NCI-H187 (cell line): ENCODE results near the gene APOL3.
"Not testable (repeated sequence)": the region's sequence is repeated elsewhere in the genome, so short reads cannot be mapped to it uniquely, and the experiment has no call there.

ENCODE experiments used
- DNase-seq, 2 experiments: peaks; one replicate each; lab custom pipeline; 2025; lab: John Stamatoyannopoulos, UW

Gene APOL3

DNA sequence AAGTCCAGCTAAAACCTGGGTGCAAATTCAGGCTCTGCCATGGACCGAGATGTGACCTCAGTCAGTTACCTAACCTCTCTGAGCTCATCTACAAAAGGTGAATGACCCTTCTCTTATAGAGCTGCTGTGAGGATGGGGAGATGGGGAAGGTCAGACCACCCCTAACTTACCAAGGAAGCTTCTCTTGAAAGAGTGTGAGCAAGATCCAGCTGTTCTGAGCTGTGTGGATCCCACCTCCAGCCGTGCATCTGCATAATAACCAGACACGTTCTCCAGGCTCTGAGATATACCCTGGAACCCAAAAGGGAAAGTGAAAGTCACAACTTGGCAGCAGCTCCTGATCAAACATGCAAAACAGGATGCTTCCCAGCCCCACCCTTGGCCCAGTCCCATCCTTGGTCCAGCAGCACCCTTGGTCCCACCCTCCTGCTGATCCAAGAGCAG is at the start of gene APOL3:
Gene APOL3, minus strand, starts transcription at position 257 of the 444 bp plus-strand sequence. CDS start 11,700 bp downstream, outside the sequence.
- no peak for DNase-seq

- no peak for DNase-seq
Observed at GRCh38 chr22:36210224-36210623, 49.7 kb upstream of the APOL3 start.

DNA sequence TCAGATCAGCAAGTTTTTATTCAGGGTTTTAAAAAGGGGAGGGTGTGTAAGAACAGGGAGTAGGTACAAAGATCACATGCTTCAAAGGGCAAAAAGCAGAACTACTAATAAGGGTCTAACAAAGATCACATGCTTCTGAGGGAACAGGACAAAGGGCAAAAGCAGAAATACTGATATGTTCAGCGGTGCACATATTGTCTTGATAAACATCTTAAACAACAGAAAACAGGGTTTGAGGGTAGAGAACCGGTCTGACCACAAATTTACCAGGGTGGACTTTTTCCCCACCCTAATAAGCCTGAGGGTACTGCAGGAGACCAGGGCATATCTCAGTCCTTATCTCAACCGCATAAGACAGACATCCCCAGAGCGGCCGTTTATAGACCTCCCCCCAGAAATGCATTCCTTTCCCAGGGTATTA is 48.9 kb upstream of the APOL3 start:
- not testable (repeated sequence) for DNase-seq

DNA sequence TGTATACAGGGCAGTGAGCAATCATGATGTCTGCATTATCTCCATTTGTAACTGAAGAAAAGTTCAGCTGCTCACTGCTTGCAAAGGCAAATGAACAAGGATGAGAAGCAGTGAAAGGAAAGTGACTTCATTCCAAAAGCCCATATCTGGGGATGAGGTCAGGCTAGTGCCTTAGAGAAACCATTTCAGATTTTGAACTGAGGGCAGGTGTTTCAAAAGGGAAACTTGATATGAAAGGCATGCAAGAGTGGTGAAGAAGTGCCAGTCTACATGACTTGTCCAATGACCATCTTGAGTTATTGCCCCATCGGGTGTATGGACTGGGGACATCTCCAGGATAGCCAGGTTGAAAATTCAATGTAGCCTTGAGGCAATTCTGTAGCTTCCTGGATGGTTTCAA is 48.4 kb upstream of the APOL3 start:
- no peak for DNase-seq

DNA sequence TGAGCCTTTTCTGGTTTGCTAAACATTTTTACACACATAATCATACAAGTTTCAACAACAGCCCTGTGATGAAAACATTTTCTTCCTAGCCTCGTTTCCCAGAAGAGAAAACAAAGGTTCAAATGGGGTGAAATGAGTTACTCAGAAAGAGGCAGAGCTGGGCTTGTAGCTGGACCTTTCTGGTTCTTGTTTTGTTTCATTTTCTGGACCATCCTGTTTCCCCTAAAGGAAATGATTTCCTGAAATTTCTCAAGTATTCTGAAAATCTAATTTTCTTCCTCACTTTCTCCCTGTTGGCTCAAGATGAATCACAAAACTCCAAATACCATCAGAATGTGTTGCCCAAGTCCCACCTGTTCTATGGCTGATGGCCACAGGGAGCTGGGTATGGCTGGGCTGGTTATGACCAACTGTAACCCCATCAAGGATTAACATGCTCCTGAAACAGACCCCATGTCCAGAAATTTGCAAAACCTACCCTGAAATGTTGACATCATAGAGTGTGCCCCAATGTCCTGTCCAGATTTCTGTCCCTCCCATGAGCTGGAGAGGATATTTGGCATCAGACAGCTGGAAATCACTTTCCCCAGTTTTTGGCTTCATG is 47.7 kb upstream of the APOL3 start:
- DNase-seq: no peak

DNA sequence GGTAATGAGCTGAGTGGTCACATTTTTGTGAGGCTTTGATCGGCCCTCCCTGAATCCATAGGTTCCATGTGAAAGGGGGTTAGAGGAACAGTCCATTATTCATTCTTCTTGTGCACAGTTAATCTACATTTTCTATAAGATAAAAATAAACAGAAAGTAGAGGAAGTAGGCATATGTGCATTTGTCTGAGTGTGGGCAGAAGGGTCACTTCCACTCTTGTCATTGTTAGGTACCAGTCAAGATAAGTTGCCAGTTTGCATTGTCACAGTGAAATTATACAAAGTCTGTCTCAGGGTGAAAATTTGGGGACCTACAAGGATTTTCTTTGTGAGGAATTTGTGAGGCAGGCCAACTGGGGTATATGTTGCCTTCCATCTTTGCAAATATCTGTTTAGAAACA is 45.7 kb upstream of the APOL3 start:
- DNase-seq: no peak

- not testable (repeated sequence) for DNase-seq
Observed at GRCh38 chr22:36205573-36205972, 45.0 kb upstream of the APOL3 start.

- DNase-seq: no peak
Observed at GRCh38 chr22:36204632-36205015, 44.1 kb upstream of the APOL3 start.

DNA sequence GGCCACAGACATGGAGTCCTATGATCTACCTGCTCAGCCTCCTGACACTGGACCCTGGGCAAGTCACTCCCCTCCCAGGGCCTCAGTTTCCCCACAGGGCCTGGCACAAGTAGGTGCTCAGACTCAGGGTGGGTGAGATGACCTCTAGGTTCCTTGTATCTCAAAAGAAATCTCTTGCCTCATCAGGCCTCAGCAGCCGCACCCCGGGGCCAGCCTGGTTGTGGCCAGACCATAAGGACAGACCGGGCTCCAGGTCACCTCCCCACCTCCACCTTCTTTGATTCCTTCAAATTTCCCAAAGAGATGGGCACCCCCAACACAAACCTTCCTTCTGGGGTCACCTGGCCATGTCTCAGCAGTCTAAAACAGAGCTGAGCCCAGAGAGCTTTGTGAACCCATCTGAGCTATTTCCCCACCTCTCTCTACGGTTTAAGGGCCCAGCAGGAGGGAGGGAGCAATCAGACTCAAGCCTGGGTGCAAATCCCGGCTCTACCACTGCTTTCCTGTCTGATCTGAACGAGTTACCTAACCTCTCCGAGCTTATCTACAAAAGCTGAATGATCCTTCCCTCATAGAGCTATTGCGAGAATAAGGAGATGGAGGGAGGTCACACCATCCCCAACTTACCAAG is 43.6 kb upstream of the APOL3 start:
- no peak for DNase-seq

- DNase-seq: not testable (repeated sequence)
Observed at GRCh38 chr22:36203441-36203840, 42.9 kb upstream of the APOL3 start.

GRCh38 chr22:36202906-36203305 is 42.4 kb upstream of the APOL3 start:
- not testable (repeated sequence) for DNase-seq

- no peak for DNase-seq
Observed at GRCh38 chr22:36201630-36202319, 41.2 kb upstream of the APOL3 start, which contains the start of gene APOL4. Gene APOL4 (minus strand): TSS chr22:36201809. CDS start chr22:36201734, 75 bp downstream.

- not testable (repeated sequence) for DNase-seq
Observed at GRCh38 chr22:36201025-36201424, 40.5 kb upstream of the APOL3 start.

- no peak for DNase-seq
Observed at GRCh38 chr22:36199001-36199551, 38.5 kb upstream of the APOL3 start.

- DNase-seq: no peak
Observed at GRCh38 chr22:36198536-36198935, 38.0 kb upstream of the APOL3 start.

DNA sequence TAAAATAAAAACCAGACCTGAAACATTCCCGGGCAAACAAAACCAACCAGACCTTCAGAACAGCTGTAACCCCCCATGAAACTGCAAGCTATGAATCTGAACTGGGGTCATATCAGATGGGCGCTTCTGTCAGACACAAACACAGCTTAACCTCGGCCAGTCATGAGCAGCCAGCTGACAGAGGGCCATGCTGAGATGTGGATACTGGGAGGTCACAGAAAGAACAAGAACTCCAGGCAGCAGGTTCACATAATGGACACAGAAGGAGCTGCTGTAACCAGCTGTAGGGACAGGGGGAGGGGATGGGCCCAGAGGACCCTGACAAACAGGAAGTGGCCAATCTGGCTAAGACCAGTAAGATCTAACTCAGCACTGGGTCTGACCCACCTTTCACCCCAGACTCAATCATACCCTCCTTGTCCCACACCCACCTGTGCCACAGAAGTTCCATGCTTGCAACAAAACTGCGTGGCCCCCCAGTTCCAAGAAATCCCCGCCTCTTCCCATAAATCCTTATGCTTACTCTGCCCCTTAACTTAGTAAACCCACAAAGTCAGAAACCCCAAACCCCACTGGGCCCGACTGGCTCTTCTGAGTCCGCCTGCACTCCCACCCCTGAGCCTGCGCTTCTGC is 37.1 kb upstream of the APOL3 start:
- DNase-seq: no peak

GRCh38 chr22:36197065-36197440 is 36.5 kb upstream of the APOL3 start:
- no peak for DNase-seq

DNA sequence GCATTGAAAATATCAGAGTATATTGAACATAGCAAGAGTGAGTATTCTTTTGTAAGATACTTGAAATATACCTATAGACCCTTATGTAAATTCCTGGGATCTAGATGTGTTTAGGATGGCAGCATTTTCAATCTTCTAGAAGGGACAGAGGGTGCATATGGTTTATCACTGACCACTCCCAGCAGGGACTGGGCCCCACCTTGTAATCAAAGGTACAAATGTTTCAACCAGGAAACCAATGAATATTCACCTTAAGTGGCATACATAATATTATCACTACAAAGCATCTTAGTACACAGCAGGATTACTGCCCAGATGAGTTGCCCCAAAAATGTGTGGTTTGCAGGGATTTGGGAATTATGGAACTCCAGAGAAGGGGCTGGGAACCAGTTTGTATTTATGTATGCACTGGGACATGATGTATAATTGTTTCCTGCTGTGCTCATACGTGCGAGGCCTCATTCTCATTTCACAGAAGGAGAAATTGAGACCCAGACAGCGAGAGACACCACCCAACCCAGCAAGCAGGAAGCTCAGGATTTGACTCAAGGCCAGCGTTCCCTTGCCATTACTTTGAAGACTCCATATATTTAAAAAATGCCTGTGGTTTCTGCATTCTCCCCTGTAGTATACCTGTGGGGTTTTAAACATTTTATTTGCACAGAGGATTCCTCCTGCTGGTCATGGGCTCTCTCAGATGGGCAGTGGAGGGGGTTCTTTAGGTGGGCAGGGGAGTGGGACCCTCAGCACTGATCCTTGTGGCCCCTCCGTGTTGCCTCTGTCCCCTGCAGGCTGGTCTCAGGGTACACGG is 35.9 kb upstream of the APOL3 start:
- no peak for DNase-seq

- DNase-seq: no peak
Observed at GRCh38 chr22:36194971-36195370, 34.4 kb upstream of the APOL3 start.

- DNase-seq: no peak
Observed at GRCh38 chr22:36194385-36194784, 33.8 kb upstream of the APOL3 start.

DNA sequence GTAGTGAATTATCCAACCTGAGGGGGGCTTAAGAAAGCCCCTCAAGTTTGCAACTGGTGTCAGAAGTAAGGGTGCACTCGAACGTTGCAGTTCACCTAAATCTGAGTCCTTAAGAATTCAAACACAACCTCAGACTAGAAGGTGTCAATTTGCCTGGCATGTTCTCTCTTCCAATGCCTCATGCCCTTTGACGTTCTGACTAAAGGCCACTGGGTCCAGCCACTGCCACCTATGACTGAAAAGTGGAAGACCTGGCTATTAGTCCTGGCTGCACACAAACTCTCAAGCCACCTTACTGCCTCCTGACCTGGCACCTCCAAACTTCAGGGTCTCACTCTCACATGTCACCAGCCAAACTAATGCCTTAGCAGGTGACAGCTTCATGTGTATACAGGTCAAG is 33.0 kb upstream of the APOL3 start:
- no peak for DNase-seq

GRCh38 chr22:36193171-36193570 is 32.6 kb upstream of the APOL3 start:
- DNase-seq: no peak
